ENCODE data around the gene KIAA1217. TPM values are rescaled to one million over a fixed set of nuclear protein-coding genes. Genes with fewer than 3 reads are reported as not detected.

The KIAA1217 gene
- total RNA-seq, 1 donor from 2014 or later: 54.3 TPM

DNA sequence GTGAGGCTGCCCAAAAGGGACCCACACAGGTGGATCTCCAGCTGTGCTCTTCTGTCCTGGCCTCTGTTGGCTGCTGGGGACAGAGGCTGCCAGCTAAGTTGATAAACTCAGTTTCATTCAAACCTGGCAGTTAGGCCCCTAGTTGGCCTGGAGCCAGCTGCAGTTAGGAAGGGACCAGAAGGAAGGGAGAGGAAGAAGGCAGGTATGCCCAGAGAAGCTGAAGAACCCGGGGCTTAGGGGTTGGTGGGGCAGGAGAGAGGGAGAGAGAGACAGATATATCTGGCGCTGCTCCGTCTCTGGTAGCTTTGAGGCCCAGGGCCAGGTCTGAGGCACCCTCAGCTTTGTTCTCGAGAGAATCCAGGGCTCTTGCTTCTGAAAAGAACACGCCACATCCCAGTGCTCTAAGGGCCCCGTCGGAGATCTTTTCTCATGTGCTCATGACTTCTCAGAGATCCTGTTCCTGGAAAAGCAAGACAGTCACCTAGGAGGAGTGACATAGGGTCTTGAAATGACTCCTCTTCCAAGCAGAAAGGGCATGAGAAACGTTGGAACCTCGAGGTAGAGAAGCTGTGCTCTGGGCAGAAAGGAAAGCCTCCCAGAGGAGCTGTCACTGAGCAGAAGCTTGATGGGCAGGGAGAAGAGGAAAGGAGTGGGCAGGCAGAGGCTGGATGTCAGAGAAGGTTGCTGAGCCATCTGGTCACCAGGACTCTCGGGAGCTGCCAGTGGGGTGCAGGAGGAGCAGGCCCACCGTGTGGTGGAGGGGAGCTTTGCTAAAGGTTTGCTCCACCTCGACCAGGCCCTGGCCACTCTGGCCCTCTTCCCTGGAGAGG, 361.1 kb downstream of the KIAA1217 start:
- Histone ChIP-seq H3K27ac (no peak overlapping the region), H3K4me3 (no peak overlapping the region), H3K36me3 (no peaks in the 10 kb centered on the region), H3K9me3 (no peaks in the 10 kb centered on the region), H3K4me1 (no peaks in the 10 kb centered on the region), H3K27me3 (no peaks in the 10 kb centered on the region)
- no peak for DNase-seq (ENCODE audit: extremely low spot score in 2 of 2)
- no peak for TF ChIP-seq POLR2AphosphoS5 (IDR thresholded peaks at IDR 0.05; ENCODE audit: insufficient read depth in 1 of 2, low read depth in 1 of 2)
- TF ChIP-seq, protein P1, sequence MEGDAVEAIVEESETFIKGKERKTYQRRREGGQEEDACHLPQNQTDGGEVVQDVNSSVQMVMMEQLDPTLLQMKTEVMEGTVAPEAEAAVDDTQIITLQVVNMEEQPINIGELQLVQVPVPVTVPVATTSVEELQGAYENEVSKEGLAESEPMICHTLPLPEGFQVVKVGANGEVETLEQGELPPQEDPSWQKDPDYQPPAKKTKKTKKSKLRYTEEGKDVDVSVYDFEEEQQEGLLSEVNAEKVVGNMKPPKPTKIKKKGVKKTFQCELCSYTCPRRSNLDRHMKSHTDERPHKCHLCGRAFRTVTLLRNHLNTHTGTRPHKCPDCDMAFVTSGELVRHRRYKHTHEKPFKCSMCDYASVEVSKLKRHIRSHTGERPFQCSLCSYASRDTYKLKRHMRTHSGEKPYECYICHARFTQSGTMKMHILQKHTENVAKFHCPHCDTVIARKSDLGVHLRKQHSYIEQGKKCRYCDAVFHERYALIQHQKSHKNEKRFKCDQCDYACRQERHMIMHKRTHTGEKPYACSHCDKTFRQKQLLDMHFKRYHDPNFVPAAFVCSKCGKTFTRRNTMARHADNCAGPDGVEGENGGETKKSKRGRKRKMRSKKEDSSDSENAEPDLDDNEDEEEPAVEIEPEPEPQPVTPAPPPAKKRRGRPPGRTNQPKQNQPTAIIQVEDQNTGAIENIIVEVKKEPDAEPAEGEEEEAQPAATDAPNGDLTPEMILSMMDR (IDR thresholded peaks at IDR 0.05): no peak
- TF ChIP-seq POLR2A (IDR thresholded peaks at IDR 0.05): no peak
- intact Hi-C loops (cut with DNase I): no loop called here

DNA sequence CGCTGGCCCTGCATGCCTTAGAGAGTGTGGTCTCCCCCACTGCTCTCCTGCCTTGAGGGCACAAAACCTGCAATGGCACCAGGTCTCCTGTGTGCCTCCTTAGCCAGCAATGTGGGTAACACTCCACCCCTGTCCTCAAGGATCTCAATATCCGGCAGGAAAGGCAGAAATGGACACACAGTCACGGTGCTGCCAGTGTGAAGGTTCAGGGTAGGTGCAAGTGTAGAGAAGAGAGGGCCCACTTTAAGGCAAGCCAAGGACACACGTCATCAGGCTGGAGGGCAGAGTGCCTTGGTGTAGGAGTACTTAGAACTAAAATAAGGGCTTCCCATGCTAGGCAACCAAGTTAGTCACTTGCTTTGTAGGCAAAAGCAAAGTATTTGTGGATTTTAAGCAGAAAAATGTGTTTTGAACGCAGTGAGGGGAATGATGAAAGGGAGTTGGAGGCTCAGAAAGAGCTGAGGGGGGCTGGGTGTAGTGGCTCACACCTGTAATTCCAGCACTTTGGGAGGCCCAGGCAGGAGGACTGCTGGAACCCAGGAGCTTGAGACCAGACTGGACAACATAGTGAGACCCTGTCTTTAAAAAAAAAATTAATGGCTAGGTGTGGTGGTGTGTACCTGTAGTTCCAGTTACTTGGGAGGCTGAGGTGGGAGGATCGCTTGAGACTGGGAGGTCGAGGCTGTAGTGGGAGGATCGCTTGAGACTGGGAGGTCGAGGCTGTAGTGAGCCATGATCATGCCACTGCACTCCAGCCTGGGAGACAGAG, 361.9 kb downstream of the KIAA1217 start:
- intact Hi-C loops (cut with DNase I): no loop called here
- Histone ChIP-seq H3K36me3 (no peaks in the 10 kb centered on the region), H3K4me3 (no peak overlapping the region), H3K9me3 (no peaks in the 10 kb centered on the region), H3K27me3 (no peaks in the 10 kb centered on the region), H3K4me1 (no peaks in the 10 kb centered on the region), H3K27ac (no peak overlapping the region)
- no peak for DNase-seq (ENCODE audit: extremely low spot score in 2 of 2)
- TF ChIP-seq POLR2AphosphoS5 (IDR thresholded peaks at IDR 0.05; ENCODE audit: insufficient read depth in 1 of 2, low read depth in 1 of 2) (no peak), POLR2A (IDR thresholded peaks at IDR 0.05) (no peak)
- TF ChIP-seq, protein P1 (IDR thresholded peaks at IDR 0.05): no peak

DNA sequence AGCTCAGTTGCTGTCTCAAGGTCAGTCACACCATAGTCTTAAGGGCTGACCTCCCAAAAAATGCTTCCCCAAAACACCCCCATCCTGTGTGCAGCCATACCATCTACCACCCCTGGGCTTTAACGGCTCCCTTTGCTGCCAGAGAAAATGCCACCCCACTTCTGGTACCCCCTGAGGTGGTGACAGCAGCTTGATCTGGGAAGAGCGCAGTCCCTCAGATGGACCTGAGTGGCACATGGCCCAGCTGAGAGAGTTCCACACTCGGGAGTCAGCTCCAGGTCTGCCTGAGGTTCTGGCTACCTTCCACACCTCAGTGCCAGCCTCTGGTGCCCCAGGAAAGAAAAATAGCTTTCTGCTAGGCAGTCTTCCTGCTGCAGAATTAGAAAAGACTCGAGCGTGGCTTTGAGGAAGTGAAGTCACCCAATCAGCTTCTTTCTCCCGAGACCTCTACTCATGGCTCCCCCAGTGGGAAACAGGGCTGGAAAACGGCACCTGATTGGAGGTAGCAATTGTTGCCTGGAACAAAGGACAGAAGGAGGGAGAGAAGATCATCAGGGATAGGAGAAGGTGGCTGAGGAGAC, 363.0 kb downstream of the KIAA1217 start:
- DNase-seq (ENCODE audit: extremely low spot score in 2 of 2): no peak

DNA sequence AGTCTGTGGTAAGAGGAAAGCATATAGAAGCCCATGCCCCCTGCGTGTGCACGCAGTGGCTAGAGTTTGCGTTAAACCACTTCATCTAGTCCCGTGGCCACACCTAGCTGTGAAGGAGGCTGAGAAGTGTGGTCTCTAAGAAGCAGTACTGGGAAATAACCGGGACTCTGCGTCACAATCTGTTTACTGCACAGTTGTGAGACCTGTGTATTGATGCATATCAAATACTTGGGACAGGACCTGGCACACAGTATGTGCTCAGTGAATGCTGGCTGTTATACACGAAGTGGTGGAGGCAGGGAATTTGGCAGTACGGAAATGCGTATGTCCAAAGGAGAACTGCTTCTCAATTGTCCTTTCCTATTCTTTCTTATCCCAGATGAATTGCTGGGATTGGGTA, 365.2 kb downstream of the KIAA1217 start:
- no peaks in the 10 kb centered on the region for H3K36me3 ChIP-seq
- intact Hi-C loops (cut with DNase I): no loop called here
- no peaks in the 10 kb centered on the region for H3K9me3 ChIP-seq
- no peak overlapping the region for H3K4me3 ChIP-seq
- H3K27ac ChIP-seq: no peak overlapping the region
- H3K27me3 ChIP-seq: no peaks in the 10 kb centered on the region
- no peaks in the 10 kb centered on the region for H3K4me1 ChIP-seq
- DNase-seq (ENCODE audit: extremely low spot score in 2 of 2): no peak
- no peak for TF ChIP-seq POLR2A (IDR thresholded peaks at IDR 0.05)
- TF ChIP-seq, protein P1 (IDR thresholded peaks at IDR 0.05): no peak
- TF ChIP-seq POLR2AphosphoS5 (IDR thresholded peaks at IDR 0.05; ENCODE audit: insufficient read depth in 1 of 2, low read depth in 1 of 2): no peak

More for the DNA sequence above, 363.0 kb downstream of the KIAA1217 start:
- H3K4me1 ChIP-seq: no peaks in the 10 kb centered on the region
- no peak overlapping the region for H3K27ac ChIP-seq
- H3K9me3 ChIP-seq: no peaks in the 10 kb centered on the region
- H3K27me3 ChIP-seq: no peaks in the 10 kb centered on the region
- TF ChIP-seq POLR2AphosphoS5 (IDR thresholded peaks at IDR 0.05; ENCODE audit: insufficient read depth in 1 of 2, low read depth in 1 of 2) (no peak), POLR2A (IDR thresholded peaks at IDR 0.05) (no peak)
- no peak overlapping the region for H3K4me3 ChIP-seq
- no peaks in the 10 kb centered on the region for H3K36me3 ChIP-seq
- intact Hi-C loops (cut with DNase I): no loop called here

DNA sequence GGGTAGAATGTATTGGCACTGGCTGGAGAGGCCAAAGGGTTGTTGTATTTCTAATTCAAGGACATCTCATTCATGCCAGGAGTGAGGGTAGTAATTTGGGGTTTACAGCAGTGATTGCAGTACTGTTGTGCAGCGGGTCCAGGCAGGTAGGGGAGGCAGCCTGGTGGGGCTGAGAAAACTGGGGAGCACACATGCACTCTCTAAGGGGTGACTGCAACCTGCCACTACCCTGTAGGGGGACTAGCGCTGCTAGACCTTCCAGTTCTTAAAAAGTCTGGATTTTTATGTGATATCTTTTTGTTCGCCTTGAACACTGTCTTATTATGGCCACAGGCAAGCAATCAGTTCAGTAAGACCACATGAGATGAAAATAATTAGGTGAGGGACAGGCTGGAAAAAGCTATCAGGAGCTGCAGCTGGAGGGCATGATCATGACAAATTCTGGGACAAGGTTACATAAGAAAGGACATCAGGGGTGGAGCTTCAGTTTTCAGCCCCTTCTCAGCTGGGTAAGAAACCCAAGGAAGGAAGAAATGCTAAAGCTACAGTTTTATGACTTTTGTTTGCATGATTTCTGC, 365.7 kb downstream of the KIAA1217 start:
- no peak for DNase-seq (ENCODE audit: extremely low spot score in 2 of 2)
- no peaks in the 10 kb centered on the region for H3K4me1 ChIP-seq
- H3K36me3 ChIP-seq: no peaks in the 10 kb centered on the region
- no peak for TF ChIP-seq POLR2AphosphoS5 (IDR thresholded peaks at IDR 0.05; ENCODE audit: insufficient read depth in 1 of 2, low read depth in 1 of 2)
- TF ChIP-seq, protein P1 (IDR thresholded peaks at IDR 0.05): no peak
- TF ChIP-seq POLR2A (IDR thresholded peaks at IDR 0.05): no peak
- intact Hi-C loops (cut with DNase I): no loop called here
- H3K9me3 ChIP-seq: no peaks in the 10 kb centered on the region
- no peaks in the 10 kb centered on the region for H3K27me3 ChIP-seq
- no peak overlapping the region for H3K27ac ChIP-seq
- no peak overlapping the region for H3K4me3 ChIP-seq
